Neural cell (in vitro differentiated cells): ENCODE results near the gene PTEN. TPM values are rescaled to one million over a fixed set of nuclear protein-coding genes. Genes with fewer than 3 reads are reported as not detected.

ENCODE experiments used
- H2AFZ ChIP-seq: fragments of 200-600, 300-800 bp; sonication (generic), shearing (Covaris generic); 2 replicates; pipeline ENCODE4 v1.6.0; 2014; ENCODE audit warnings: low read depth, mild to moderate bottlenecking, antibody characterized with exemption, low read length, moderate library complexity
- H3F3A ChIP-seq: fragments of 200-600 bp; shearing (Covaris generic); 2 replicates; pipeline ENCODE4 v1.6.1; 2016; ENCODE audit warnings: mild to moderate bottlenecking, moderate library complexity, mixed read lengths, antibody characterized with exemption, low read length; ENCODE audit not compliant: insufficient read depth, poor library complexity, severe bottlenecking
- H3K27ac ChIP-seq: fragments of 200-600, 300-800 bp; sonication (generic), shearing (Covaris generic); 2 replicates; pipeline ENCODE4 v1.5.1; 2014; ENCODE audit warnings: mild to moderate bottlenecking, low read length, moderate library complexity
- H3K27me3 ChIP-seq: fragments of 300-800, 200-600 bp; sonication (generic), shearing (Covaris generic); 2 replicates; pipeline ENCODE4 v1.6.0; 2014; ENCODE audit warnings: mild to moderate bottlenecking, low read depth, low read length, moderate library complexity; ENCODE audit not compliant: insufficient read depth
- H3K36me3 ChIP-seq: fragments of 300-800, 200-600 bp; sonication (generic), shearing (Covaris generic); 2 replicates; pipeline ENCODE4 v1.5.1; 2014; ENCODE audit warnings: mild to moderate bottlenecking, antibody characterized with exemption, low read length, moderate library complexity; ENCODE audit not compliant: insufficient read depth
- H3K4me2 ChIP-seq: fragments of 300-800, 200-600 bp; sonication (generic), shearing (Covaris generic); 2 replicates; pipeline ENCODE4 v1.6.0; 2014; ENCODE audit warnings: mild to moderate bottlenecking, low read length
- H3K4me3 ChIP-seq: fragments of 300-800, 200-600 bp; sonication (generic), shearing (Covaris generic); 2 replicates; pipeline ENCODE4 v1.5.1; 2014; ENCODE audit warnings: mild to moderate bottlenecking, low read length, moderate library complexity
- H3K79me2 ChIP-seq: fragments of 200-600 bp; shearing (Covaris generic); replicated peaks from 2 replicates; pipeline ENCODE4 v1.6.0; 2014; ENCODE audit warnings: mild to moderate bottlenecking, low read length, moderate library complexity; ENCODE audit not compliant: insufficient read depth
- H3K9ac ChIP-seq: fragments of 300-800, 200-600 bp; sonication (generic), shearing (Covaris generic); 2 replicates; pipeline ENCODE4 v1.6.1; 2016; ENCODE audit warnings: mild to moderate bottlenecking, low read length, mixed read lengths
- H3K9me2 ChIP-seq: fragments of 200-600 bp; shearing (Covaris generic); 2 replicates; pipeline ENCODE4 v1.6.1; 2016; ENCODE audit warnings: mild to moderate bottlenecking, low read length, mixed read lengths; ENCODE audit not compliant: insufficient read depth
- H3K9me3 ChIP-seq: fragments of 200-600, 300-800 bp; sonication (generic), shearing (Covaris generic); 2 replicates; pipeline ENCODE4 v1.6.1; 2016; ENCODE audit warnings: mild to moderate bottlenecking, mixed run types, low read length, moderate library complexity, mixed read lengths
- H4K20me1 ChIP-seq: fragments of 200-600 bp; shearing (Covaris generic); 2 replicates; pipeline ENCODE4 v1.6.1; 2016; ENCODE audit warnings: mild to moderate bottlenecking, mixed run types; ENCODE audit not compliant: insufficient read depth
- CTCF ChIP-seq: fragments of 450-650 bp; IDR thresholded peaks from 2 replicates; pipeline ENCODE4 v1.5.1; 2014; ENCODE audit warnings: antibody characterized with exemption, mild to moderate bottlenecking, moderate library complexity; ENCODE audit not compliant: poor library complexity, severe bottlenecking
- EP300 ChIP-seq: fragments of 450-650 bp; conservative IDR thresholded peaks from 2 replicates; pipeline ENCODE4 v1.6.1; 2014; ENCODE audit warnings: antibody characterized with exemption, mild to moderate bottlenecking, moderate library complexity; ENCODE audit not compliant: poor library complexity, severe bottlenecking
- EZH2 ChIP-seq: fragments of 200-600, 300-800 bp; shearing (Covaris generic), sonication (generic); IDR thresholded peaks from 2 replicates; pipeline ENCODE4 v1.6.1; 2014; ENCODE audit warnings: antibody characterized with exemption, low read length, borderline replicate concordance, mild to moderate bottlenecking; ENCODE audit not compliant: insufficient read depth, poor library complexity, severe bottlenecking
- MXI1 ChIP-seq: fragments of 450-650 bp; conservative IDR thresholded peaks from 2 replicates; pipeline ENCODE4 v1.6.1; 2014; ENCODE audit warnings: antibody characterized with exemption, mild to moderate bottlenecking; ENCODE audit not compliant: poor library complexity, severe bottlenecking
- POLR2AphosphoS5 ChIP-seq: IDR thresholded peaks from 2 replicates; pipeline ENCODE4 v1.6.1; 2012
- RAD21 ChIP-seq: fragments of 450-650 bp; conservative IDR thresholded peaks from 2 replicates; pipeline ENCODE4 v1.6.1; 2014; ENCODE audit warnings: antibody characterized with exemption, mild to moderate bottlenecking, moderate library complexity
- REST ChIP-seq: IDR thresholded peaks from 2 replicates; pipeline ENCODE4 v1.6.1; 2012; ENCODE audit warnings: borderline replicate concordance
- SMC3 ChIP-seq: fragments of 450-650 bp; conservative IDR thresholded peaks from 2 replicates; pipeline ENCODE4 v1.6.1; 2014; ENCODE audit warnings: antibody characterized with exemption, mild to moderate bottlenecking, moderate library complexity; ENCODE audit not compliant: poor library complexity
- TAF1 ChIP-seq: IDR thresholded peaks from 2 replicates; pipeline ENCODE4 v1.6.1; 2012; ENCODE audit warnings: low read depth
- polyA plus RNA-seq: library from polyadenylated mRNA; depleted of rRNA; stranded (reverse); fragments of >200 nt; gene quantifications from 2 replicates; pipeline ENCODE4 v1.2.3, GENCODE V29; 2014

The PTEN gene
- polyA plus RNA-seq, 1 donor from 2014 or later: 47.3 TPM

DNA sequence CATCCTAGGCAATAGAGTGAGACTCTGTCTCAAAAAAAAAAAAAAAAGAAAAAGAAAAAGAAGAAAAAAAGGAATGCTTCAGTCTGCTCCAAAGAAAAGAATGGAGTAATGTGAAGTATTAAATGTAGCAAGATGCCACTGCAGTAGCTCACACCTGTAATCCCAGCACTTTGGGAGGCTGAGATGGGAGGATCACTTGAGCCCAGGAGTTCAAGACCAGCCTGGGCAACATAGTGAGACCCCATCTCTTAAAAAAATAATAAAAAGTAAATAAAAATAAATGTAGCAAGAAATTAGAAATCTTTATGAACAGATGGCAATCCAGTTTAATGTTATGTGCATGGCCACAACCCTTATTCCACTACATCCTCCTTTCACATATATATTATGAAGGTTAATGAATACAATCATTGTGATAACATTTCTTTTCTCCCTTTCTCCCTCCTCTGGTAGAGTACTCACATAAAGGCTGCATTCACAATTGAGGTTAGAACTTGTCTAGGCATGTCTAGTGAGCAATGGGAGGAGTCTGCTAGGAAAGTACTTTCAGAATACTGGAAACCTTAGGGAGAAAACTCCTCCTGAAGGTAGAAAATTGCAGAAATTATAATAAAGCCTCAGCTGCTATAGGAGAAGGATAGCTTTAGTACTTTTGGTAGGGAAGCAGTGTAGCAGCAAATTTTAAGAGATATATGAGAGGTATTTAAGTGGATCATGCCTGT is 20.5 kb upstream of the PTEN start:
- Histone ChIP-seq H3K79me2 (no peaks in the 10 kb centered on the region), H3K27me3 (no peaks in the 10 kb centered on the region), H3K4me2 (no peak overlapping the region), H3F3A (no peaks in the 10 kb centered on the region), H3K4me3 (no peak overlapping the region), H3K36me3 (no peaks in the 10 kb centered on the region), H4K20me1 (no peaks in the 10 kb centered on the region), H3K27ac (no peak overlapping the region), H3K9me3 (no peaks in the 10 kb centered on the region), H3K9me2 (no peaks in the 10 kb centered on the region), H3K9ac (no peak overlapping the region), H2AFZ (no peak overlapping the region)
- TF ChIP-seq SMC3 (no peak), CTCF (no peak), REST (no peak), TAF1 (no peak), RAD21 (no peak), EP300 (no peak), MXI1 (no peak), EZH2 (no peak), POLR2AphosphoS5 (no peak)

GRCh38 chr10:87843714-87844113 is 19.7 kb upstream of the PTEN start:
- Histone ChIP-seq H3K27ac (no peak overlapping the region), H3K79me2 (no peaks in the 10 kb centered on the region), H3K4me3 (no peak overlapping the region), H3K9me2 (no peaks in the 10 kb centered on the region), H3F3A (no peaks in the 10 kb centered on the region), H2AFZ (no peak overlapping the region), H3K9ac (no peak overlapping the region), H3K4me2 (no peak overlapping the region), H3K36me3 (no peaks in the 10 kb centered on the region), H4K20me1 (no peaks in the 10 kb centered on the region), H3K27me3 (no peaks in the 10 kb centered on the region), H3K9me3 (no peaks in the 10 kb centered on the region)
- no peak for TF ChIP-seq EZH2
- no peak for TF ChIP-seq REST
- no peak for TF ChIP-seq TAF1
- no peak for TF ChIP-seq SMC3
- TF ChIP-seq CTCF: no peak
- no peak for TF ChIP-seq POLR2AphosphoS5
- no peak for TF ChIP-seq RAD21
- no peak for TF ChIP-seq EP300
- TF ChIP-seq MXI1: no peak
